Central memory CD8-positive, alpha-beta T cell (primary cell): ENCODE results near the gene ATP5F1D.

Source experiments
- ATAC-seq: fragments of 150-1000 bp; cut with Tn5 transposase; replicated peaks from 2 replicates; pipeline ENCODE4 v1.10.0; 2022; ENCODE audit warnings: mild to moderate bottlenecking, moderate FRiP score, moderate number of reproducible peaks; ENCODE audit not compliant: poor library complexity, severe bottlenecking; ENCODE audit errors: extremely low read depth
- DNase-seq, 2 donors: peaks; one replicate each; pipeline ENCODE4 v3.0.0; 2021; ENCODE audit warnings: low spot score in 2 of 2
- H3K27ac Mint-ChIP-seq: one replicate; pipeline ENCODE4 v1.8.0; 2022; ENCODE audit warnings: low read depth, mild to moderate bottlenecking, moderate library complexity, mixed read lengths
- H3K27me3 Mint-ChIP-seq: one replicate; pipeline ENCODE4 v1.8.0; 2022; ENCODE audit warnings: mixed read lengths
- H3K36me3 Mint-ChIP-seq: one replicate; pipeline ENCODE4 v1.8.0; 2022; ENCODE audit warnings: mild to moderate bottlenecking, moderate library complexity, mixed read lengths; ENCODE audit not compliant: insufficient read depth
- H3K4me1 Mint-ChIP-seq: one replicate; pipeline ENCODE4 v1.8.0; 2022; ENCODE audit warnings: mixed read lengths
- H3K4me3 Mint-ChIP-seq: one replicate; pipeline ENCODE4 v1.8.0; 2022; ENCODE audit warnings: mild to moderate bottlenecking, moderate library complexity, mixed read lengths
- H3K9me3 Mint-ChIP-seq: one replicate; pipeline ENCODE4 v1.8.0; 2022; ENCODE audit warnings: mixed read lengths

The ATP5F1D gene

GRCh38 chr19:1224847-1225246, 16.7 kb upstream of the ATP5F1D start:
- no peaks in the 10 kb centered on the region for H3K9me3 Mint-ChIP-seq
- H3K27me3 Mint-ChIP-seq = no peaks in the 10 kb centered on the region
- DNase-seq = no peak

GRCh38 chr19:1225440-1226226, 15.9 kb upstream of the ATP5F1D start:
- ATAC-seq (no peak), DNase-seq (no peak)
- Mint-ChIP-seq H3K4me3 (no peak overlapping the region), H3K27ac (no peak overlapping the region), H3K36me3 (peaks cover 5% of the 10 kb centered on the region), H3K27me3 (no peaks in the 10 kb centered on the region), H3K4me1 (no peaks in the 10 kb centered on the region), H3K9me3 (no peaks in the 10 kb centered on the region)

More at GRCh38 chr19:1224847-1225246, 16.7 kb upstream of the ATP5F1D start:
- Mint-ChIP-seq H3K36me3 (peaks cover 5% of the 10 kb centered on the region), H3K4me3 (no peak overlapping the region), H3K27ac (no peak overlapping the region), H3K4me1 (no peaks in the 10 kb centered on the region)
- no peak for ATAC-seq

GRCh38 chr19:1226227-1226518, 15.4 kb upstream of the ATP5F1D start:
- H3K9me3 Mint-ChIP-seq = no peaks in the 10 kb centered on the region
- DNase-seq (no peak), ATAC-seq (no peak)
- H3K36me3 Mint-ChIP-seq = peaks cover 5% of the 10 kb centered on the region
- no peaks in the 10 kb centered on the region for H3K27me3 Mint-ChIP-seq
- H3K4me3 Mint-ChIP-seq = no peak overlapping the region
- no peak overlapping the region for H3K27ac Mint-ChIP-seq
- no peaks in the 10 kb centered on the region for H3K4me1 Mint-ChIP-seq

GRCh38 chr19:1226522-1227303, 14.8 kb upstream of the ATP5F1D start:
- Mint-ChIP-seq H3K36me3 (peaks cover 5% of the 10 kb centered on the region), H3K4me3 (no peak overlapping the region), H3K27me3 (no peaks in the 10 kb centered on the region), H3K27ac (no peak overlapping the region), H3K4me1 (no peaks in the 10 kb centered on the region), H3K9me3 (no peaks in the 10 kb centered on the region)
- DNase-seq (no peak), ATAC-seq (no peak)

- H3K4me1 Mint-ChIP-seq = no peaks in the 10 kb centered on the region
- no peak for DNase-seq
These were observed 14.1 kb upstream of the ATP5F1D start for GRCh38 chr19:1227304-1228054.

GRCh38 chr19:1228161-1228957, 13.2 kb upstream of the ATP5F1D start:
- ATAC-seq = no peak

More at GRCh38 chr19:1227304-1228054, 14.1 kb upstream of the ATP5F1D start:
- Mint-ChIP-seq H3K36me3 (peaks cover 5% of the 10 kb centered on the region), H3K27ac (no peak overlapping the region), H3K9me3 (no peaks in the 10 kb centered on the region), H3K4me3 (no peak overlapping the region), H3K27me3 (no peaks in the 10 kb centered on the region)
- no peak for ATAC-seq

GRCh38 chr19:1229056-1229923, 12.3 kb upstream of the ATP5F1D start:
- DNase-seq (no peak), ATAC-seq (no peak)
- Mint-ChIP-seq H3K4me3 (no peak overlapping the region), H3K36me3 (peaks cover 5% of the 10 kb centered on the region), H3K27ac (no peak overlapping the region), H3K9me3 (no peaks in the 10 kb centered on the region), H3K4me1 (no peaks in the 10 kb centered on the region), H3K27me3 (no peaks in the 10 kb centered on the region)

More at GRCh38 chr19:1228161-1228957, 13.2 kb upstream of the ATP5F1D start:
- no peaks in the 10 kb centered on the region for H3K4me1 Mint-ChIP-seq
- H3K4me3 Mint-ChIP-seq = no peak overlapping the region
- no peaks in the 10 kb centered on the region for H3K27me3 Mint-ChIP-seq
- no peak for DNase-seq
- no peaks in the 10 kb centered on the region for H3K9me3 Mint-ChIP-seq
- H3K27ac Mint-ChIP-seq = no peak overlapping the region
- peaks cover 5% of the 10 kb centered on the region for H3K36me3 Mint-ChIP-seq

- Mint-ChIP-seq H3K27me3 (no peaks in the 10 kb centered on the region), H3K36me3 (peaks cover 5% of the 10 kb centered on the region), H3K27ac (no peak overlapping the region), H3K9me3 (no peaks in the 10 kb centered on the region), H3K4me3 (no peak overlapping the region), H3K4me1 (no peaks in the 10 kb centered on the region)
- ATAC-seq = no peak
- no peak for DNase-seq
These were observed 11.4 kb upstream of the ATP5F1D start for GRCh38 chr19:1229924-1230782.

- H3K27me3 Mint-ChIP-seq = no peaks in the 10 kb centered on the region
- H3K4me3 Mint-ChIP-seq = no peak overlapping the region
- no peaks in the 10 kb centered on the region for H3K9me3 Mint-ChIP-seq
- no peak for ATAC-seq
- H3K27ac Mint-ChIP-seq = no peak overlapping the region
- no peaks in the 10 kb centered on the region for H3K4me1 Mint-ChIP-seq
- H3K36me3 Mint-ChIP-seq = peaks cover 2% of the 10 kb centered on the region
- no peak for DNase-seq
These were observed 10.6 kb upstream of the ATP5F1D start for GRCh38 chr19:1230783-1231489.

- H3K27ac Mint-ChIP-seq = no peak overlapping the region
- no peaks in the 10 kb centered on the region for H3K9me3 Mint-ChIP-seq
- no peak overlapping the region for H3K4me3 Mint-ChIP-seq
- no peaks in the 10 kb centered on the region for H3K27me3 Mint-ChIP-seq
- no peak for DNase-seq
- H3K36me3 Mint-ChIP-seq = no peaks in the 10 kb centered on the region
- ATAC-seq = no peak
- no peaks in the 10 kb centered on the region for H3K4me1 Mint-ChIP-seq
These were observed 9.6 kb upstream of the ATP5F1D start for GRCh38 chr19:1231729-1232637.
